ENCODE results near the gene PGGT1B. TPM values are rescaled to one million over a fixed set of nuclear protein-coding genes. Genes with fewer than 3 reads are reported as not detected.

Gene PGGT1B
- total RNA-seq, 1 donor from 2014 or later: 5.6 TPM

DNA sequence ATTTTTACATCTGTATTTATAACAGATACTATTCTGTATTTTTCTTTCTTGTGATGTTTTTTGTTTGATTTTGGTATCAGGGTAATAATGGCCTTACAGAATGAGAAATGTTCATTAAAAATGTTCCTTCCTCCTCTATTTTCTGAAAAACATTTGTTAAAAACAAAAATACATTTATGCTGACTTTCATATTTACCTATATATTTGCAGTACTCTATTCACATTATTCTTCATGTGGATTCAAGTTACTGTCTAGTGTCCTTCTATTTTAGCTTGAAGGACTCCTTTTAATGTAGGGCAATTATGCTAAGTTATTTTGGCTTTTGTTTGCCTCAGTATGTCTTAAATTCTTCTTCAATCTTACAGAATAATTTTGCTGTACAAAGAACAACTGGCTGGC is 28.7 kb upstream of the PGGT1B start:
- DNase-seq (ENCODE audit: extremely low spot score in 2 of 2): no peak
- Histone ChIP-seq H3K27ac (no peak overlapping the region), H3K4me1 (peaks cover 12% of the 10 kb centered on the region), H3K27me3 (no peaks in the 10 kb centered on the region), H3K4me3 (no peak overlapping the region), H3K9me3 (no peaks in the 10 kb centered on the region), H3K36me3 (no peaks in the 10 kb centered on the region)
- intact Hi-C loops (cut with DNase I): no loop called here
- TF ChIP-seq POLR2AphosphoS5 (IDR thresholded peaks at IDR 0.05; ENCODE audit: insufficient read depth in 1 of 2, low read depth in 1 of 2): no peak
- no peak for TF ChIP-seq CTCF (IDR thresholded peaks at IDR 0.05)
- no peak for TF ChIP-seq POLR2A (IDR thresholded peaks at IDR 0.05)

DNA sequence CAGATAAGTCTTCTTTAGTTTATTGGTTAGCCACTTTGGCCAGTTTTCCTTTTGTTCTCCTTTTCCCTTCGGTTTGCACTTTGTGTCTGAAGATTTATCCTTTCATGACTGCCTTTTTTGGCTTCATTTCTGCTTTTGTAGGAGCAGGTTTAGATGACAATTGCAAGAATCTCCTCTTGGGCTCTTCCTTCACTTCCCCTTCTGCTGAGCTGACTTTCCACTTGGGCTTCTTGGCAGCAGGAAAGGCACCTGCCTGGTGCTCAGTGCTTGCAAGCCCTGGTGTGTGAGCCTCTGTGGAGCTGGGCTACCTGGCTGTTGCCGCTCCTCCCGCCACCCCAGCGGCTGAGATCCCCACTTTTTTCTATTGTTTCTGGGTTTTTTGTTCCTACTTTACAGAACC is 26.4 kb upstream of the PGGT1B start:
- Histone ChIP-seq H3K9me3 (no peaks in the 10 kb centered on the region), H3K4me1 (no peaks in the 10 kb centered on the region), H3K27ac (no peak overlapping the region), H3K4me3 (no peak overlapping the region), H3K27me3 (no peaks in the 10 kb centered on the region), H3K36me3 (no peaks in the 10 kb centered on the region)
- DNase-seq (ENCODE audit: extremely low spot score in 2 of 2): no peak
- intact Hi-C loops (cut with DNase I): no loop called here
- no peak for TF ChIP-seq CTCF (IDR thresholded peaks at IDR 0.05)
- no peak for TF ChIP-seq POLR2AphosphoS5 (IDR thresholded peaks at IDR 0.05; ENCODE audit: insufficient read depth in 1 of 2, low read depth in 1 of 2)
- TF ChIP-seq POLR2A (IDR thresholded peaks at IDR 0.05): no peak

- no peaks in the 10 kb centered on the region for H3K9me3 ChIP-seq
- intact Hi-C loops (cut with DNase I): no loop called here
- TF ChIP-seq POLR2AphosphoS5 (IDR thresholded peaks at IDR 0.05; ENCODE audit: insufficient read depth in 1 of 2, low read depth in 1 of 2) (no peak), POLR2A (IDR thresholded peaks at IDR 0.05) (no peak), CTCF (IDR thresholded peaks at IDR 0.05) (no peak)
- no peaks in the 10 kb centered on the region for H3K4me1 ChIP-seq
- H3K27me3 ChIP-seq: no peaks in the 10 kb centered on the region
- H3K4me3 ChIP-seq: no peak overlapping the region
- no peak overlapping the region for H3K27ac ChIP-seq
- no peak for DNase-seq (ENCODE audit: extremely low spot score in 2 of 2)
- H3K36me3 ChIP-seq: no peaks in the 10 kb centered on the region
Measured at GRCh38 chr5:115284021-115284420, 21.3 kb upstream of the PGGT1B start.

DNA sequence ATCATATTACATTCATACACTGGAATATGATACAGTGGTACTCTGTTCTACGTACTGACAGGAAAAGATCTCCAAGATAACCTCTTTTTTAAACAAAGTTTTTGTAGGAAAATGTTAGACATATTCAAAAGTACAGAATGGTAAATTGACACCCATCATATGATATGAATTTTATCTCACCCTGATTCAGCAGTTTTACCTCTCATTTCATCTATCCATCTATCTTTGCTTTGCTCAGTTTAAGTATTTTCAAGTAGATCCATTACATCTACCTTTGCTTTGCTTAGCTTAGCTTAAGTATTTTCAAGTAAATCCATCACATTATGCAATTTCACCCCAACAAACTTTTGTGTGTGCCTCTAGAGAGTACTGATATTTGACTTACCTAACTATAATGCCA is 19.5 kb upstream of the PGGT1B start:
- intact Hi-C loops (cut with DNase I): no loop called here
- H3K4me1 ChIP-seq: no peaks in the 10 kb centered on the region
- TF ChIP-seq POLR2AphosphoS5 (IDR thresholded peaks at IDR 0.05; ENCODE audit: insufficient read depth in 1 of 2, low read depth in 1 of 2) (no peak), POLR2A (IDR thresholded peaks at IDR 0.05) (no peak), CTCF (IDR thresholded peaks at IDR 0.05) (no peak)
- H3K4me3 ChIP-seq: no peak overlapping the region
- no peaks in the 10 kb centered on the region for H3K27me3 ChIP-seq
- no peaks in the 10 kb centered on the region for H3K9me3 ChIP-seq
- no peaks in the 10 kb centered on the region for H3K36me3 ChIP-seq
- no peak for DNase-seq (ENCODE audit: extremely low spot score in 2 of 2)
- no peak overlapping the region for H3K27ac ChIP-seq

DNA sequence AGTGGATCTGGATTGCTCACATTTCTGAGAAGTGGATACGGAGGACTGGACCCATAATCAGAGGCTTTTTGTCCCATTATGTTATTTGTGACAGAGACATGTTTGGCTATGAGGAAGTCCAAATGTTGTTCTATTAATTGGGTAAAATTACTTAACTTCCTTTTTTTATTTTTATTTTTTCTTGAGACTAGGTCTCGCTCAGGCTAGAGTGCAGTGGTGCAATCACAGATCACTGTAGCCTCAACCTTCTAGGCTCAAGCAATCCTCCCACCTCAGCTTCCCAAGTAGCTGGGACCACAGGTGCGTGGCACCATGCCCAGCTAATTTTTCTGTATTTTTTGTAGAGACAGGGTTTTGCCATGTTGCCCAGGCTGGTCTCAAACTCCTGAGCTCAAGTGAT is 11.9 kb upstream of the PGGT1B start:
- Histone ChIP-seq H3K36me3 (peaks cover 0 to 13% of the 10 kb centered on the region in 2 donors), H3K9me3 (no peaks in the 10 kb centered on the region), H3K4me3 (no peak overlapping the region), H3K27me3 (no peaks in the 10 kb centered on the region), H3K27ac (no peak overlapping the region), H3K4me1 (no peaks in the 10 kb centered on the region)
- no peak for DNase-seq (ENCODE audit: extremely low spot score in 2 of 2)
- intact Hi-C loops (cut with DNase I): no loop called here
- TF ChIP-seq CTCF (IDR thresholded peaks at IDR 0.05) (no peak), POLR2AphosphoS5 (IDR thresholded peaks at IDR 0.05; ENCODE audit: insufficient read depth in 1 of 2, low read depth in 1 of 2) (no peak), POLR2A (IDR thresholded peaks at IDR 0.05) (no peak)
